SK-N-SH (cell line): ENCODE measurements around the gene P3H2. TPM values are rescaled to one million over a fixed set of nuclear protein-coding genes. Genes with fewer than 3 reads are reported as not detected.
A peak's percentile ranks its signal among the peaks of the same experiment; 100 is the strongest.

Experiments used
- CTCF ChIA-PET: fragments of 300-600, 350-600 bp; formaldehyde crosslinking; extraction: SDS; loops from one replicate; lab custom pipeline; 2021; lab: Yijun Ruan, JAX
- POLR2A ChIA-PET: fragments of 350-600 bp; sonication (Branson Sonifier 250); formaldehyde crosslinking; extraction: SDS; loops from one replicate; lab custom pipeline; 2020; ENCODE audit warnings: antibody characterized with exemption, inconsistent platforms; lab: Yijun Ruan, JAX
- DNase-seq: peaks from one replicate; pipeline ENCODE4 v3.0.0; 2012
- H2AFZ ChIP-seq: fragments of 200-600 bp; sonication (generic); 2 replicates; pipeline ENCODE4 v1.8.1; 2016; ENCODE audit warnings: antibody characterized with exemption, mild to moderate bottlenecking, low read depth
- H3F3A ChIP-seq: fragments of 200-600 bp; sonication (generic); replicated peaks from 2 replicates; pipeline ENCODE3; 2016; ENCODE audit warnings: antibody characterized with exemption, mild to moderate bottlenecking; ENCODE audit not compliant: insufficient read depth
- H3K27ac ChIP-seq, 2 experiments: fragments of 200-500 bp in 1 of 2; fragments of 200-600 bp in 1 of 2; sonication (Bioruptor generic) in 1 of 2; sonication (generic), shearing (Covaris generic) in 1 of 2; 2 replicates each; pipeline versions ENCODE4 v1.5.1 to v1.6.1; 2014 to 2016; ENCODE audit warnings: low read depth in 2 of 2, inconsistent platforms in 1 of 2, low read length in 1 of 2, mild to moderate bottlenecking in 1 of 2, mixed read lengths in 1 of 2
- H3K27me3 ChIP-seq: fragments of 200-600 bp; sonication (generic), shearing (Covaris generic); 2 replicates; pipeline ENCODE4 v1.6.1; 2016; ENCODE audit warnings: mixed run types; ENCODE audit not compliant: insufficient read depth
- H3K36me3 ChIP-seq, 2 experiments: fragments of 200-500 bp in 1 of 2; fragments of 200-600 bp in 1 of 2; sonication (Bioruptor generic) in 1 of 2; sonication (generic) in 1 of 2; replicated peaks in 1 of 2; 2 replicates each; pipeline versions ENCODE3 to v1.5.1; 2014 to 2016; ENCODE audit warnings: low read length in 1 of 2, mild to moderate bottlenecking in 1 of 2; ENCODE audit not compliant: insufficient read depth in 2 of 2, control insufficient read depth in 1 of 2
- H3K4me1 ChIP-seq, 2 experiments: fragments of 200-500 bp in 1 of 2; fragments of 200-600 bp in 1 of 2; sonication (Bioruptor generic) in 1 of 2; sonication (generic), shearing (Covaris generic) in 1 of 2; 2 replicates each; pipeline versions ENCODE4 v1.5.1 to v1.6.1; 2014 to 2016; ENCODE audit warnings: low read depth in 1 of 2, low read length in 1 of 2, mixed run types in 1 of 2; ENCODE audit not compliant: insufficient read depth in 2 of 2, control insufficient read depth in 1 of 2
- H3K4me2 ChIP-seq: fragments of 200-600 bp; sonication (generic), shearing (Covaris generic); 2 replicates; pipeline ENCODE4 v1.6.1; 2017; ENCODE audit warnings: mixed run types
- H3K4me3 ChIP-seq, 2 experiments: fragments of 200-500 bp in 1 of 2; fragments of 200-600 bp in 1 of 2; sonication (Bioruptor generic) in 1 of 2; sonication (generic), shearing (Covaris generic) in 1 of 2; 2 replicates each; pipeline versions ENCODE4 v1.5.1 to v1.8.1; 2014 to 2016; ENCODE audit warnings: low read depth in 2 of 2, inconsistent platforms in 1 of 2, low read length in 1 of 2, mild to moderate bottlenecking in 1 of 2, mixed read lengths in 1 of 2, moderate library complexity in 1 of 2
- H3K79me2 ChIP-seq: fragments of 200-600 bp; sonication (generic); 2 replicates; pipeline ENCODE4 v1.8.1; 2017; ENCODE audit warnings: mild to moderate bottlenecking; ENCODE audit not compliant: insufficient read depth
- H3K9ac ChIP-seq: fragments of 200-600 bp; sonication (generic); 2 replicates; pipeline ENCODE4 v1.6.1; 2017; ENCODE audit warnings: mixed run types
- H3K9me2 ChIP-seq: fragments of 200-600 bp; sonication (generic); 2 replicates; pipeline ENCODE4 v1.6.1; 2017; ENCODE audit warnings: mixed run types
- H3K9me3 ChIP-seq: fragments of 200-600 bp; sonication (generic); 2 replicates; pipeline ENCODE4 v1.6.1; 2017; ENCODE audit warnings: mixed run types, mild to moderate bottlenecking, moderate library complexity
- H4K20me1 ChIP-seq: fragments of 200-600 bp; sonication (generic); 2 replicates; pipeline ENCODE4 v1.6.1; 2017; ENCODE audit warnings: mild to moderate bottlenecking, mixed run types; ENCODE audit not compliant: insufficient read depth
- FOSL2 ChIP-seq: IDR thresholded peaks from 2 replicates; pipeline ENCODE4 v1.4.0; 2012; ENCODE audit warnings: low read depth, mild to moderate bottlenecking, moderate library complexity, borderline replicate concordance
- GABPA ChIP-seq: IDR thresholded peaks from 2 replicates; pipeline ENCODE4 v1.4.0; 2012; ENCODE audit warnings: low read depth, mild to moderate bottlenecking
- NFIC ChIP-seq: IDR thresholded peaks from 2 replicates; pipeline ENCODE4 v1.4.0; 2012; ENCODE audit warnings: borderline replicate concordance
- POLR2AphosphoS5 ChIP-seq: IDR thresholded peaks from 2 replicates; pipeline ENCODE4 v1.6.1; 2012; ENCODE audit warnings: low read depth, low read length
- RCOR1 ChIP-seq: fragments of 150-350 bp; IDR thresholded peaks from 2 replicates; pipeline ENCODE4 v1.6.1; 2017; ENCODE audit warnings: antibody characterized with exemption, low read length
- RXRA ChIP-seq: IDR thresholded peaks from 2 replicates; pipeline ENCODE4 v1.4.0; 2012; ENCODE audit warnings: low read depth, mild to moderate bottlenecking, borderline replicate concordance
- SMC3 ChIP-seq: IDR thresholded peaks from 2 replicates; pipeline ENCODE4 v1.6.1; 2012; ENCODE audit warnings: low read depth, low read length, improper control_type of control experiment
- TCF12 ChIP-seq: IDR thresholded peaks from 2 replicates; pipeline ENCODE4 v1.4.0; 2012
- TEAD4 ChIP-seq: IDR thresholded peaks from 2 replicates; pipeline ENCODE4 v1.4.0; 2012; ENCODE audit warnings: mild to moderate bottlenecking, borderline replicate concordance; ENCODE audit not compliant: insufficient read depth
- USF2 ChIP-seq: fragments of 150-350 bp; IDR thresholded peaks from 2 replicates; pipeline ENCODE4 v1.6.1; 2017; ENCODE audit warnings: antibody characterized with exemption, low read length, low read depth, borderline replicate concordance
- YY1 ChIP-seq: IDR thresholded peaks from 2 replicates; pipeline ENCODE4 v1.4.0; 2012; ENCODE audit warnings: low read depth, mild to moderate bottlenecking
- ZBTB33 ChIP-seq: IDR thresholded peaks from 2 replicates; pipeline ENCODE4 v1.4.0; 2012; ENCODE audit warnings: low read depth, borderline replicate concordance
- WGBS: methylation state at CpG from one replicate; pipeline ENCODE4 v1.1.6; 2017; ENCODE audit warnings: low lambda C conversion rate; 5-methylcytosine and 5-hydroxymethylcytosine counted together
- polyA plus RNA-seq, 3 experiments: library from polyadenylated mRNA; depleted of rRNA; stranded (reverse); fragments of >200 nt; gene quantifications; 2 replicates each; pipeline ENCODE4 v1.2.3, GENCODE V29; 2012

P3H2 gene
- polyA plus RNA-seq, 1 of the 3 experiments (the other 2 are of a cell fraction): 2.8 TPM

- no peak for TF ChIP-seq TEAD4
Observed at GRCh38 chr3:189982321-189982945, 138.3 kb downstream of the P3H2 start (continued).

- H3K79me2 ChIP-seq: no peaks in the 10 kb centered on the region
- H3K9ac ChIP-seq: no peak overlapping the region
- no peaks in the 10 kb centered on the region; the same call in 1 of the 2 replicates for H3K27me3 ChIP-seq
- no peaks in the 10 kb centered on the region for H3K9me2 ChIP-seq
- no peak overlapping the region for H2AFZ ChIP-seq
- no peaks in the 10 kb centered on the region for H4K20me1 ChIP-seq
- peak; percentile 61; the same call in 1 of the 2 replicates for TF ChIP-seq NFIC
- TF ChIP-seq YY1: no peak
- TF ChIP-seq USF2: no peak
- peak; percentile 41 for TF ChIP-seq TCF12
- no peak for TF ChIP-seq ZBTB33
- peak; percentile 72 for TF ChIP-seq RXRA
- TF ChIP-seq, all 33 proteins: peak for 3
- CTCF ChIA-PET: interaction anchor here (1.8 kb wide), 1 partner anchor 21 kb away, joined by 4 read pairs; no protein-coding TSS in a partner anchor
- Histone ChIP-seq H3K9me3 (no peaks in the 10 kb centered on the region), H3K4me1 (no peaks in the 10 kb centered on the region), H3K27ac (no peak overlapping the region), H3F3A (no peaks in the 10 kb centered on the region), H3K36me3 (no peaks in the 10 kb centered on the region), H3K4me2 (no peak overlapping the region), H3K4me3 (no peak overlapping the region)
- POLR2A ChIA-PET: no interaction called here
- DNase-seq: no peak
Observed at GRCh38 chr3:189981668-189982067, 139.0 kb downstream of the P3H2 start.

GRCh38 chr3:189978753-189979152 is 141.9 kb downstream of the P3H2 start:
- H3K9me2 ChIP-seq: no peaks in the 10 kb centered on the region
- H2AFZ ChIP-seq: no peak overlapping the region
- no peaks in the 10 kb centered on the region for H3F3A ChIP-seq
- H3K4me1 ChIP-seq: no peaks in the 10 kb centered on the region
- no peak overlapping the region for H3K4me2 ChIP-seq
- H3K4me3 ChIP-seq: no peak overlapping the region
- no peaks in the 10 kb centered on the region for H3K27me3 ChIP-seq
- POLR2A ChIA-PET: no interaction called here
- no peak for TF ChIP-seq FOSL2
- TF ChIP-seq RCOR1: no peak
- no peak for TF ChIP-seq TCF12
- TF ChIP-seq POLR2AphosphoS5: no peak
- no peak for TF ChIP-seq GABPA
- no peak for TF ChIP-seq SMC3
- H3K9ac ChIP-seq: no peak overlapping the region
- H4K20me1 ChIP-seq: no peaks in the 10 kb centered on the region
- 52% methylated on average over 3 of the region's 3 CpGs for WGBS
- DNase-seq: no peak
- H3K9me3 ChIP-seq: no peaks in the 10 kb centered on the region
- H3K79me2 ChIP-seq: no peaks in the 10 kb centered on the region
- CTCF ChIA-PET: interaction anchor here (2.0 to 2.5 kb wide), 2 partner anchors 11 to 344 kb away, joined by 6 to 9 read pairs; partner anchors contain the start of gene CLDN1
- no peak overlapping the region for H3K27ac ChIP-seq
- no peaks in the 10 kb centered on the region for H3K36me3 ChIP-seq
